ENCODE results near the gene MYO5B. TPM values are rescaled to one million over a fixed set of nuclear protein-coding genes. Genes with fewer than 3 reads are reported as not detected.

The MYO5B gene
- 0.65 and 0.96 TPM in 2 replicates for total RNA-seq

DNA sequence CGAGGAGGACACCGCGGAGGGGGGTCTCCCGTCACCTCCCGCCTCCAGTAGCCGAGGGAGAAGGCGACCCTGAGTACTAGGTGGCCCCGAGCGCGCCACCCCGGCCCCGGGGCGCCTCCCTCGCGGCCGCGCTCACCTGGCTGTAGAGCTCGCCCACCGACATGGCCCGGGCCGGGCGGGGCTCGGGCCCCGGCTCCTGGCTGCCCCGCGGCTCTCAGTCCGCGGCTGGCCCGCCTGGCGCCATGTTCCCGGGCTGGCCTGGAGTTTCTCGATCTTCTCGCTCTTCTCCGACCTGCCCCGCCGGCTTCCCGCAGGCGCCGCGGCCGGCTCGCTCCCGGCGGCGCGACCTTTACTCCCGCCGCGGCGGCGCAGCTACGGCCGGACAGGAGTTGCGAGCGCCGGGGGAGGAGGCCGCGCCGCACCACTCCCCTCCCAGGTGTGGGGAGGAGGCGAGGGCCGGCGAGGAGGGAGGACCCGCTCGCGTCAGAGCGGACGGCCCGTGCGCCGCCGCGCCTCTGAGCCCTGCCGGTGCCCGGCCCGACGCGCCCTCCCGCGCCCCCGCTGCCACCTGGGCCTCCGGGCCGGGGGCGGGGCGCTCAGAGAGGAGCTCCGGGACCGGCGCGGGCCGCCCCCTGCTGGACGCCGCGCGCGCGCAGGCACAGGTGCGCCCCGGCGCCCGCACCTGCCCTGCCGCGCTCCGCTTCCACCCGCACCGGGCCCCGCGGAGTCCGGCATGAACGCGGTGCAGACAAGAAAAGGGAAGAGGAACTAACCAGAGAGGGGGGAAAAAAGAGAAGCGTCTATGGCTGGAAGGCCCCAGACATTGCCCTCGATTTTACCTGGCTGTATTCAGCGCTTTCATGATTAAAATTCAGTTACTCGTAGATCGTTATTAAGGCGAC lies at the start of gene MYO5B:
Gene MYO5B (minus strand): TSS at position 517 of the 902 bp plus-strand sequence. CDS start 354 bp downstream, at position 163.

DNA sequence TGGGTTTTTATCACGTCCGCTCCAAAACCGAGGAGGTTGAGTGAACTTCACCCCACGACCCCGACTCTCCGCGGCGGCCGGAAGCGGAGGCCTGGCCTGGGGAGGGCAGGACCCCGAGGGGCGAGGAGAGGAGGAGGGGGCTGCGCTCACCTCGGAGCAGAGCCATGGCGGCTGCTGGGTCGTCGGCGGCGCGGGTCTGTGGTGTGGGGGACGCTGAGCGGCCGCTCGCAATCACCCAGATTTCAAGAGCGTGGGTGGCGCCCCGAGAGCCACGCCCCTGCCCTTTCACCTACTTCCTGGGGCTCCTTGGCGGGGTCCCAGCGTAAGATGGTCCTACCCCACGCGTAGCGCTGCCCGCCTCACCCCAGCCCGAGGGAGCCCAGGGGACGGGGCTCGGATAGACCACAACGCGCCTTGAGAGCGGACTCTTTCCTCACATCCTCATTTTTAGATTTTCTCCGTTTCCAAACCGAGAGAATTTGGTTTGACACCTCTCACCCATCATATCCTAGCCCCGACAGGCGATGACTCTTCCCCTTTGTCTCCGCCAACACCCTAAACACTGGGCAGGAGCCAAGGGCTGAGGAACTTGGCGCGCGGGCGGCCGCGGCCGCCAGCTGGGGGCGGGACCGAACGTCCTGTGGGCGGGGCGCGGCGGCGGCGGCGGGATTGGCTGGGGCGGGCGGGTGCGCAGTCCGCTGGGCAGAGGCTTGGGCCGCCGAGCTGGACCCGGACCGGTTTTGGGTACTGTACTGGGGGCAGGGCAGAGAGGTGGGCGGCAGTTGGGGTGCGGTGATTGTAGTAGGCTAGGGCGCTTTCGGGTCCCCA lies 381.4 kb downstream of the MYO5B start, which contains the start of gene ACAA2:
Gene ACAA2 (minus strand): TSS at position 215 of the 828 bp plus-strand sequence. CDS start 49 bp downstream, at position 166.

Small RNA genes lying within 50 kb of the gene (small RNA-seq; reads per million reads assigned to genes)
- not detected for gene RF00019
- gene RF00283, result not detected
- gene RN7SL310P, result not detected
- gene RNA5SP457, result not detected
- gene SCARNA17, result not detected

Other genes with a start within 250 kb of the MYO5B start
- gene CFAP53, start 71.3 kb upstream of the MYO5B start, total RNA-seq, result under 0.01 and 0.10 TPM in 2 replicates
- gene MBD1, start 86.4 kb upstream of the MYO5B start, total RNA-seq, result 65.4 and 72.5 TPM in 2 replicates
- 38.5 and 43.1 TPM in 2 replicates for gene CXXC1, start 92.5 kb upstream of the MYO5B start, total RNA-seq
- gene SKA1, start 179.9 kb upstream of the MYO5B start, total RNA-seq, result 6.9 and 20.1 TPM in 2 replicates

Data from vein endothelial cell (primary cell).